ENCODE results near the gene ANO10.
"Not testable (repeated sequence)": the region's sequence is repeated elsewhere in the genome, so short reads cannot be mapped to it uniquely, and the experiment has no call there.

Gene ANO10

GRCh38 chr3:43615133-43615532 is 6.7 kb downstream of the ANO10 start:
- no peak for DNase-seq (ENCODE audit: low spot score)
- in situ Hi-C loops (cut with MboI; ENCODE audit: low sequenced_read_pairs, unreplicated experiment): no loop called here
- TF ChIP-seq, protein P1, sequence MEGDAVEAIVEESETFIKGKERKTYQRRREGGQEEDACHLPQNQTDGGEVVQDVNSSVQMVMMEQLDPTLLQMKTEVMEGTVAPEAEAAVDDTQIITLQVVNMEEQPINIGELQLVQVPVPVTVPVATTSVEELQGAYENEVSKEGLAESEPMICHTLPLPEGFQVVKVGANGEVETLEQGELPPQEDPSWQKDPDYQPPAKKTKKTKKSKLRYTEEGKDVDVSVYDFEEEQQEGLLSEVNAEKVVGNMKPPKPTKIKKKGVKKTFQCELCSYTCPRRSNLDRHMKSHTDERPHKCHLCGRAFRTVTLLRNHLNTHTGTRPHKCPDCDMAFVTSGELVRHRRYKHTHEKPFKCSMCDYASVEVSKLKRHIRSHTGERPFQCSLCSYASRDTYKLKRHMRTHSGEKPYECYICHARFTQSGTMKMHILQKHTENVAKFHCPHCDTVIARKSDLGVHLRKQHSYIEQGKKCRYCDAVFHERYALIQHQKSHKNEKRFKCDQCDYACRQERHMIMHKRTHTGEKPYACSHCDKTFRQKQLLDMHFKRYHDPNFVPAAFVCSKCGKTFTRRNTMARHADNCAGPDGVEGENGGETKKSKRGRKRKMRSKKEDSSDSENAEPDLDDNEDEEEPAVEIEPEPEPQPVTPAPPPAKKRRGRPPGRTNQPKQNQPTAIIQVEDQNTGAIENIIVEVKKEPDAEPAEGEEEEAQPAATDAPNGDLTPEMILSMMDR (IDR thresholded peaks at IDR 0.05; ENCODE audit: borderline replicate concordance, control extremely low read depth, extremely low read depth, insufficient read depth, missing control alignments): no peak

GRCh38 chr3:43613976-43614375 is 7.8 kb downstream of the ANO10 start:
- TF ChIP-seq, protein P1 (IDR thresholded peaks at IDR 0.05; ENCODE audit: borderline replicate concordance, control extremely low read depth, extremely low read depth, insufficient read depth, missing control alignments): no peak
- in situ Hi-C loops (cut with MboI; ENCODE audit: low sequenced_read_pairs, unreplicated experiment): no loop called here
- no peak for DNase-seq (ENCODE audit: low spot score)

GRCh38 chr3:43612419-43612818 is 9.4 kb downstream of the ANO10 start:
- in situ Hi-C loops (cut with MboI; ENCODE audit: low sequenced_read_pairs, unreplicated experiment): no loop called here
- TF ChIP-seq, protein P1 (IDR thresholded peaks at IDR 0.05; ENCODE audit: borderline replicate concordance, control extremely low read depth, extremely low read depth, insufficient read depth, missing control alignments): no peak
- DNase-seq (ENCODE audit: low spot score): no peak

DNA sequence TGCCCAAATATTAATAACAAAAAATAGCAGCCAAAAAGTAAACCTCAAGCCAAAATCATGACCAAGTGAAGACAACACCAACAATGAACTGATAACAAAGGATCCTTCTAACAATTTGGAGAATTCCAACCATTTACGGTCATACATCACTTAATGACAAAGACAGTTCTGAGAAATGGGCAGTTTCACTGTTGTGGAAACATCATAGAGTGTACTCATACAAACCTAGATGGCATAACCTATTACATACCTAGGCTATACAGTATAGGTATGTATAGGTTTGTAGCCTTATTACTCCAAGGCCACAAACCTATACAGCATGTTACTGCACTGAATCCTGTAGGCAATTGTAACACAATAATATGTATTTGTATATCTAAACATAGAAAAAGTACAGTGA is 12.4 kb downstream of the ANO10 start:
- TF ChIP-seq, protein P1 (IDR thresholded peaks at IDR 0.05; ENCODE audit: borderline replicate concordance, control extremely low read depth, extremely low read depth, insufficient read depth, missing control alignments): no peak
- no peak for DNase-seq (ENCODE audit: low spot score)
- in situ Hi-C loops (cut with MboI; ENCODE audit: low sequenced_read_pairs, unreplicated experiment): no loop called here

GRCh38 chr3:43608751-43609150 is 13.1 kb downstream of the ANO10 start:
- no peak for DNase-seq (ENCODE audit: low spot score)
- TF ChIP-seq, protein P1 (IDR thresholded peaks at IDR 0.05; ENCODE audit: borderline replicate concordance, control extremely low read depth, extremely low read depth, insufficient read depth, missing control alignments): no peak

DNA sequence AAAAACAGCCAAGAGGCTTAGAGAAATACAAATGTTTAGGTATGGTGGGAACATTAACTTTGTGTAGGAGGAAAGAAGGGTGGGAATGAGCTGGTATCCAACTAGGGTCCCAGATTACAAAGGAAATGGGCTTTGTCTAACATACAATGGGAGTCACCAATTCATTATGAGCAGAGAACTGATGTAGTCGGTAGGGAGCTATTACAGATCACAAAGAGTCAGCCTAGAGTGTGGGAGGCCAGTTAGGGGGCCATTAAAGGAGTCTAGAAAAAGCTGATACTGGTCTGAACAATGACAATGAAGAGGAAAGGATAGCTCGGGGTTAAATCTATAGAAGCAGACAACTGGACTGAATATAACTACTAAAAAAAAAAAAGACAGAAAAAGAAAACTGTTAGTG is 15.5 kb downstream of the ANO10 start:
- in situ Hi-C loops (cut with MboI; ENCODE audit: low sequenced_read_pairs, unreplicated experiment): no loop called here
- TF ChIP-seq, protein P1 (IDR thresholded peaks at IDR 0.05; ENCODE audit: borderline replicate concordance, control extremely low read depth, extremely low read depth, insufficient read depth, missing control alignments): no peak
- no peak for DNase-seq (ENCODE audit: low spot score)

More at GRCh38 chr3:43608751-43609150, 13.1 kb downstream of the ANO10 start:
- in situ Hi-C loops (cut with MboI; ENCODE audit: low sequenced_read_pairs, unreplicated experiment): no loop called here

- in situ Hi-C loops (cut with MboI; ENCODE audit: low sequenced_read_pairs, unreplicated experiment); DNase-seq (ENCODE audit: low spot score): not testable (repeated sequence)
Observed at GRCh38 chr3:43599959-43600358, 21.9 kb downstream of the ANO10 start.
